BJ (cell line): ENCODE measurements around the gene ZDHHC16. TPM values are rescaled to one million over a fixed set of nuclear protein-coding genes. Genes with fewer than 3 reads are reported as not detected.

Experiments
- CTCF ChIA-PET: fragments of 350-600 bp; formaldehyde crosslinking; extraction: SDS; loops from one replicate; lab custom pipeline; 2021; ENCODE audit warnings: antibody characterized with exemption, inconsistent platforms; lab: Yijun Ruan, JAX
- POLR2A ChIA-PET: fragments of 300-600 bp; sonication (Branson Sonifier 250); formaldehyde crosslinking; extraction: SDS; loops from one replicate; lab custom pipeline; 2021; ENCODE audit warnings: antibody characterized with exemption; lab: Charles Lee
- DNase-seq: peaks from one replicate; pipeline ENCODE4 v3.0.0-alpha.2; 2011; ENCODE audit warnings: low read depth
- H3K27me3 ChIP-seq: 2 replicates; pipeline ENCODE4 v1.6.0; 2011; ENCODE audit warnings: low read length; ENCODE audit not compliant: control insufficient read depth, insufficient read depth
- H3K36me3 ChIP-seq: 2 replicates; pipeline ENCODE4 v1.5.1; 2011; ENCODE audit warnings: low read length; ENCODE audit not compliant: control insufficient read depth, insufficient read depth
- H3K4me3 ChIP-seq: 2 replicates; pipeline ENCODE4 v1.5.1; 2011; ENCODE audit warnings: low read depth, mild to moderate bottlenecking, control low read depth, low read length
- polyA plus RNA-seq: library from polyadenylated mRNA; depleted of rRNA; stranded (reverse); fragments of >200 nt; gene quantifications from 2 replicates; pipeline ENCODE4 v1.2.3, GENCODE V29; 2011
- TF ChIP-seq, protein P1 (sequence below): IDR thresholded peaks from 2 replicates; pipeline ENCODE4 v1.5.1; 2011; ENCODE audit warnings: low read depth, mild to moderate bottlenecking, control low read depth, inconsistent platforms, low read length, moderate library complexity; ENCODE audit not compliant: insufficient read depth

The ZDHHC16 gene
- polyA plus RNA-seq, 1 experiment: 101 TPM

DNA sequence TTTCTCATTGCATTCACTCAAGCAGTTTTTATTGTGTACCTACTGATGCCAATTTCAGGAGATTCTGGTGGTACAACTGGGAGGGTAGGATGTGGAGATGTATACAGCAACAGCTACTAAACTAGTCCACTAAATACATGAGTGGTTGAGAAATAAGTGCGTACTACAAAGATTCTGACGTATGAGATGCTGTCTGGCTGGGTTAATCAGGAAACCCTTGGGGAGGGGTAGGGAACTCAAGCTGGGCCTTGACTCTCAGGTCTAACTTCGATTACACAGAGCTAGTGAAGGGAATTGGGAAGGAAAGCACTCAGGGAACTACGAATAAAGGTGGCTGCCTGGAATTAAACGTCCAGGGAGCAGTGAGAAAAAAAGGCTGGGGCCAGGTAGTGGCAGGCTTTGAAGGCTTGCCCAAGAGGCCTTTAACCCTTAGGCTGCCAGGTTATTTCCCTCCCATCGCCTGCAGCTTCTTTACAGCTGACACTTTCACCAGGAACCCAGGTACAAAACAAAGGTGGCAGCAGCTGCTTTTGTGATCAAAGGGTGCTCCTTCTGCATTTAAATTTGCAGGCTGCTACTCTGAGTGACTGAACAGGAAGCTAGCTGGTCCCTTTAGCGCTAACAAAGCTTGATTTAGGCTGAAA is 49.0 kb downstream of the ZDHHC16 start:
- ChIA-PET CTCF (interaction anchor here (0.7 to 1.2 kb wide), 3 partner anchors 8 to 74 kb away, joined by 3 to 4 read pairs (median 3); no protein-coding TSS in a partner anchor), POLR2A (no interaction called here)
- Histone ChIP-seq H3K4me3 (no peak overlapping the region), H3K36me3 (peaks cover 1% of the 10 kb centered on the region; the same call in 1 of the 2 replicates), H3K27me3 (no peaks in the 10 kb centered on the region)
- TF ChIP-seq, protein P1, sequence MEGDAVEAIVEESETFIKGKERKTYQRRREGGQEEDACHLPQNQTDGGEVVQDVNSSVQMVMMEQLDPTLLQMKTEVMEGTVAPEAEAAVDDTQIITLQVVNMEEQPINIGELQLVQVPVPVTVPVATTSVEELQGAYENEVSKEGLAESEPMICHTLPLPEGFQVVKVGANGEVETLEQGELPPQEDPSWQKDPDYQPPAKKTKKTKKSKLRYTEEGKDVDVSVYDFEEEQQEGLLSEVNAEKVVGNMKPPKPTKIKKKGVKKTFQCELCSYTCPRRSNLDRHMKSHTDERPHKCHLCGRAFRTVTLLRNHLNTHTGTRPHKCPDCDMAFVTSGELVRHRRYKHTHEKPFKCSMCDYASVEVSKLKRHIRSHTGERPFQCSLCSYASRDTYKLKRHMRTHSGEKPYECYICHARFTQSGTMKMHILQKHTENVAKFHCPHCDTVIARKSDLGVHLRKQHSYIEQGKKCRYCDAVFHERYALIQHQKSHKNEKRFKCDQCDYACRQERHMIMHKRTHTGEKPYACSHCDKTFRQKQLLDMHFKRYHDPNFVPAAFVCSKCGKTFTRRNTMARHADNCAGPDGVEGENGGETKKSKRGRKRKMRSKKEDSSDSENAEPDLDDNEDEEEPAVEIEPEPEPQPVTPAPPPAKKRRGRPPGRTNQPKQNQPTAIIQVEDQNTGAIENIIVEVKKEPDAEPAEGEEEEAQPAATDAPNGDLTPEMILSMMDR: no peak
- DNase-seq: no peak

DNA sequence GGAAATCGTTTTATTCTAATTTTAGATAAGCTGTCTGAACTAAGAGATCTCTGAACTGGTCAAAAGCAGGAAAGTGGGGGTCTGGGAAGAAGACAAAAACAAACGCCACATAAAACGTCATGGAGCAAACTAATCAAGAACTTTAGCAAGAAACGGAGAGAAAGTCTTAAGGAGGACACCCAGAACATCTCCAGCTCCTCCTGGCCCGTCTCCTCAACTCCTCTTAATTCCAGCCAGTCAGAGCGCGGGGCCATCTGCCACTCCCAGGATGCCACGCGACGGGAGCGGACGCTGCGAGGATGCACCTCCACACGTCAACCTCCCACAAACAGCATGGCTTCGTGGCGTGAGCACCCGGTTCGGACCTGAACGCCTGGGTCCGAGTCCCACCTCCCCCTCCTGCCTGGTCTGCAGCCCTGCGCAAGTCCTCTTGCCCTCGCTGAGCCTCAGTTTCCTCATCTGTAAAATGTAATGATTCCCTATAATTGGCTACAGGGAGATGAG is 51.6 kb downstream of the ZDHHC16 start:
- TF ChIP-seq, protein P1: no peak
- no peak for DNase-seq
- H3K4me3 ChIP-seq: peak overlapping the region; percentile 74
- no peaks in the 10 kb centered on the region for H3K27me3 ChIP-seq
- ChIA-PET CTCF (interaction anchor here (0.8 to 1.0 kb wide), 2 partner anchors 34 to 56 kb away, joined by 3 read pairs; no protein-coding TSS in a partner anchor), POLR2A (interaction anchor here (0.6 to 1.0 kb wide), 2 partner anchors 9 to 33 kb away, joined by 3 to 5 read pairs; no protein-coding TSS in a partner anchor)
- peaks cover 1% of the 10 kb centered on the region; the same call in 1 of the 2 replicates for H3K36me3 ChIP-seq

DNA sequence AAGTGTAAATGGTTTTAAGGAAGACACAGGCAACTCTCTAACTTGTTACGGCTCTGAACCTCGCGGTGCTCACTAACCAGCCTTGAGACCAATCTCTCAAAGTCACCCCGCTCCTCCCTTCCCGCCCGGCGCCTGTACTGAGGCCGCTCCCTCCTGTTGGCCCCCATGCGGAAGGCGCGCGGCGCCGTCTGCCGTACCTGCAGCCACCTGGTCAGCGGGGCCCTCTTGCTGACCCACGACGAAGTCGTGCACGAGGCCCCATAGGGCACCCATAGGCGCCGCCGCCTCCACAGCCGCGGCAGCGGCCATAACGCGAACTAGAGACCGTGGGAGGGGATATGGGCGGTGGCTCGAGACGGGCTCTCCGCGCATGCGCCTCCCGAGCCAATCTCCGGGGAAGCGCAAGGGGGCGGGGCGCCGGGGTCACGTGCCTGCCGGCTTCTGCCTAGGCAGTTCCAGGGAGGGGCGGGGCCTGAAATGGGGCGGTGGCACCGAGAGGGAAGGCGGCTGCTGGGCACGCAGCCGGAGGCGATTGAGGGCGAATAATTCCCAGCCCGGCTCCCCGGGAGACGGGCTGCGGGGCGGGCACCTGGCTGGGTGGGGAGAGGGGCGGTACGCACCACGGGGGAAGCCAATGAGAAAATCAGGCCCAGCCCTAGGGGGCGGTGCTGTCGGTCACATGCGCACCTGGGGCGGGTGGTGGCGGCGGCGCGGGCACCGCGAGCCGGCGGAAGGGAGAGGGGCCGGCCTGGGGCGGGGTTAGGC is 52.3 kb downstream of the ZDHHC16 start, which contains the start of gene MMS19:
TSS of gene MMS19 (minus strand) at position 347 of the 765 bp plus-strand sequence. CDS start at position 309, 38 bp downstream.
- DNase-seq: peak; percentile 94
- ChIA-PET POLR2A (interaction anchor here (0.6 to 1.1 kb wide), 5 partner anchors 10 to 44 kb away, joined by 3 to 9 read pairs (median 5); no protein-coding TSS in a partner anchor), CTCF (interaction anchor here (0.6 to 2.4 kb wide), 6 partner anchors 24 to 851 kb away, joined by 3 to 10 read pairs (median 4); no protein-coding TSS in a partner anchor)
- Histone ChIP-seq H3K27me3 (no peaks in the 10 kb centered on the region), H3K4me3 (peak within 1 kb of the TSS; percentile 74), H3K36me3 (peaks cover 1% of the 10 kb centered on the region; the same call in 1 of the 2 replicates)
- TF ChIP-seq, protein P1: no peak

DNA sequence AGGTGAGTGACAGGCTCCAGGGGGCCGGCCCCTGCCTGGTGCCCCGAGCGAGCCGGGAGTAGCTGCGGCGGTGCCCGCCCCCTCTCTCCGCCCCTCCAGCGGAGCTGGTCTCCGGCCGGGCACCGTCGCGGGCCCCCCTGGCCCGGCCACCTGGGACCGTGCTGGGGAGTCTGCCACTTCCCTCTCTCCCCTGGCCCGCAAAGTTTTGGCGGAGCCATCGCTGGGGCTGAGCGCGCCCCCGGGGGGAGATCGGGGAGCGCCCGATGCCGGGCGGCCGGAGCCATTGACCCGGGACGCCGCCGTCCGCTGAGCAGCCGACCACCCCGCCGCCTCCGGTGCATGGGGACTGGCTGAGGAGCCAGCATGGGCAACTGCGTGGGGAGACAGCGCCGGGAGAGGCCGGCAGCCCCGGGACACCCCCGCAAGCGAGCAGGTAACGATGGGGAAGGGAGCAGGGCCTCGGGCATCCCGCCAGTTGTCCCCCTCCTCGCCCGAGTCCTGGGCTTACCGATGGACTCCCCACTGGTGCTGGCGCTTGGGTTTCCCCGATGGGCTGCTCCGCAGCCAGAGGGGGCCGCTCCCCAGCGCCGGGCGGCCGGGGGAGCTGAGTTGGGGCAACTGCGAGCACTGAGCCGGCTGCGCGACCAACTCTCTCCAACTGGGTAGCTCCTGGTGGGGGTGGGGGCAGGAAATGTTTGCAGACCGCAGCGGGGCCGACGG is 53.0 kb downstream of the ZDHHC16 start, which contains the start of gene UBTD1:
TSS of gene UBTD1 (plus strand) at position 84 of the 720 bp plus-strand sequence. CDS start at position 364, 280 bp downstream.
- ChIA-PET POLR2A (interaction anchor here (0.6 to 1.1 kb wide), 4 partner anchors 34 to 83 kb away, joined by 3 to 9 read pairs (median 7); no protein-coding TSS in a partner anchor), CTCF (interaction anchor here (0.6 to 2.4 kb wide), 10 partner anchors 22 to 851 kb away, joined by 3 to 19 read pairs (median 3); partner anchors contain the start of gene ANKRD2)
- no peak for DNase-seq
- peaks cover 1% of the 10 kb centered on the region; the same call in 1 of the 2 replicates for H3K36me3 ChIP-seq
- TF ChIP-seq, protein P1: no peak
- H3K27me3 ChIP-seq: no peaks in the 10 kb centered on the region
- peak within 1 kb of the TSS; percentile 74 for H3K4me3 ChIP-seq
